GM10847 (cell line): ENCODE results near the gene KRTAP5-2.

Source experiments
- POLR2A ChIP-seq: IDR thresholded peaks from 2 replicates; pipeline ENCODE4 v1.6.1; 2011; ENCODE audit not compliant: insufficient read length; ENCODE audit errors: extremely low read depth

The KRTAP5-2 gene

GRCh38 chr11:1631066-1631568 lies 33.0 kb upstream of the KRTAP5-2 start:
- no peak for TF ChIP-seq POLR2A

DNA sequence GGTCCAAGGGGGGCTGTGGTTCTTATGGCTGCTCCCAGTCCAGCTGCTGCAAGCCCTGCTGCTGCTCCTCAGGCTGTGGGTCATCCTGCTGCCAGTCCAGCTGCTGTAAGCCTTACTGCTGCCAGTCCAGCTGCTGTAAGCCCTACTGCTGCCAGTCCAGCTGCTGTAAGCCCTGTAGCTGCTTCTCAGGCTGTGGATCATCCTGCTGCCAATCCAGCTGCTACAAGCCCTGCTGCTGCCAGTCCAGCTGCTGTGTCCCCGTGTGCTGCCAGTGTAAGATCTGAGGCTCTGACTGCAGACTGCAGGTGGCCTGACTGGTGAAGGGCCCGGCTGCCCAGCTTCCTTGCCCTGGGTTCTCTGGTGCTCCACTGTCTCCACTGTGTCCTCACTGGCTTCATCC lies 32.2 kb upstream of the KRTAP5-2 start:
- TF ChIP-seq POLR2A = no peak

GRCh38 chr11:1629326-1630185 lies 31.5 kb upstream of the KRTAP5-2 start, which contains the start of gene KRTAP5-5:
TSS of gene KRTAP5-5 (plus strand) at chr11:1629775. CDS start at chr11:1629841, 66 bp downstream.
- TF ChIP-seq POLR2A = no peak

DNA sequence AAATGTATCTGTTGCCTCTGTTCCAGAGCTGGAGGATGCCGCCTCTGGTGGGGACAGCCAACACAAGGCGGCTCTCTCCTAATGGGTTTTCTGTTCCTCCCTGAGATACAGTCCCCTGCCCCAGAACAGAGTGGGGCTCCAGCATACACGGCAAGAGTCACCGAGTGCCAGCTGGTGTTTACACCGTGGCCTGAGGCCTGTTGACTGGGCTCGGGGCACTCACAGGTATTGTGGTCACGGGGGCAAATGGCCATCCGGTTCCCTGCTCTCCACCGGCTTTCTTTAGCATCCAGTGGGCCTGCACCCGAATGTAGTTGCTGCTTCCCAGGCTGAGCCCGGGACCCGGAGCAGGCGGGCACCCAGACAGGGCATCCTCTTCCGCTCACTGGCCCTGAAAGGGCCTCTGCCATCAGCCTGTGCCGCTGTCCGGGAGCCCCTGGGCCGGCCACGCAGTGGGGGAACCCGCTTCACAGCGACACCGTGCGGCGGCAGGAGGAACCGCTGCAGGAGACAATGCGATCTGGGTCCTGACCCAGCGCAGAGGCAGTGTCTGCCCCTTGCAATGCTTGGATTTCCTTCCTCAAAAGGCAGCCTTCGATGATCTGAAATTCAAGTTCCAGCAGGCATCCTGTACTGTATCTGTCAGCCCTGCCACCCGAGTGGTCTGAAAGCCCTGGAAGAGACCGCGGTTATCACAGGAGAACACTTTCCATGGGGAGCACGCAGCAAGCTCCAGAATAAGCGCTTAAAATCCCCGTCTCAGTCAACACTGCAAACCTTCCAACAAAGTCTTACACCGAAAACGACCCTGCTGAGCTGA lies 30.6 kb upstream of the KRTAP5-2 start:
- TF ChIP-seq POLR2A = no peak

GRCh38 chr11:1625541-1625940 lies 27.4 kb upstream of the KRTAP5-2 start:
- TF ChIP-seq POLR2A = no peak

GRCh38 chr11:1624621-1625020 lies 26.5 kb upstream of the KRTAP5-2 start:
- no peak for TF ChIP-seq POLR2A

GRCh38 chr11:1623716-1624115 lies 25.6 kb upstream of the KRTAP5-2 start:
- no peak for TF ChIP-seq POLR2A

DNA sequence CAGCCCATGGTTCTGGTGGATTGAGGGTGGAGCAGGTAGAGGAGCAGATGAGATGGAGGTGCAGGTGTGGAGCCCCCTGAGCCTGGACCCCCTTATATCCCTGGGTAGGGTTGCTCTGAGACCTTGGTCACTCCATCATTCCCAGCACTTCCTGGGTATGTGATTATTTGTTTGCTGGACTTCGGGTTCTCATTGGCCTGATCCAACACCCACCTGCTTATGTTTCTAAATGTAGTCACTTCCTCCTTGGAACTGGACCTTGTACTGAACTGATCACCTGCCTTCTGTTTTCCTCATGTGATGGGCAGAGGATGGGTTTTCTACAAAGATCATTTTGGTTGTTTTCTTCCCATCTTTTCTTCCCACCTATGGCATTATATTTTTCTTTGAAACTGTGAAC lies 24.0 kb upstream of the KRTAP5-2 start, which contains the start of gene KRTAP5-4:
Gene KRTAP5-4, minus strand, starts transcription at position 53 of the 400 bp plus-strand sequence. Its CDS starts 45 bp downstream, at position 8.
- no peak for TF ChIP-seq POLR2A

- no peak for TF ChIP-seq POLR2A
Observed at GRCh38 chr11:1619449-1619848, 21.4 kb upstream of the KRTAP5-2 start.

DNA sequence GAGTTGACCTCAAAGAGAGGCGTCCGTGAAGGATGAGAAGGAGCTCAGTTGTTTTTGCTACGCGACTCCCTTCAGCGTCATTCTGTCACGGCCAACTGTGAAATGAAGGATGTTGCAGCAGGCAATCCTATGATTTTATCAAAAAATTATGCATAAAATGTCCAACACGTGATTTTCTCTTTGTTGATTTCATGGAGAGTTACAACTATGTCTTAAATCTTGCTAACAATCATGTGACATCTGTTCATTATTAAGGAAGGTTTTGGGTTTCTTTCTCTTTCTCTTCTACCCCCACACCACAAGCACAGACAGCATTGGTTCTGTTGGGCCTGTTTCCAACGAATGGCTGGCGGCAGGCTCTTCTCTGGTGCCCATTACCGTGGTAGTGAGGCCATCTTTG lies 20.1 kb upstream of the KRTAP5-2 start:
- TF ChIP-seq POLR2A = no peak

DNA sequence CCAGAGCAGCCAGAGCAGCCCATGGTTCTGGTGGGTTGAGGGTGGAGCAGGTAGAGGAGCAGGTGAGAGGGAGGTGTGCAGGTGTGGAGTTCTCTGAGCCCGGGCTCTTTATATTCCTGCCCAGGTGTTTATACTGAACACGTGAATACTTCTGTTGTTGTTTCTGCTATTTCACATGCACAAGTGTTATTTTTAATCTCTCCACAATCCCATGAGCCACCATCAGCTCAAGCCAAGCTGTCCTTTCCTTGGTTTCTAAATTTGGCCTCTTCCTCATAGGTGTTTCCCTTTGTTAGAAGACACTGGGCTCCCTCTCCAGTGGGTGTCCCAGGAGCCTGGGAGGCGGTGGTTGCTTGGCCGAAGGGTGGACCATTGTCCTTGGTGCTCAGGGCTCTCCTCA lies 10.3 kb upstream of the KRTAP5-2 start, which contains the start of gene KRTAP5-3:
Gene KRTAP5-3, minus strand, starts transcription at position 101 of the 400 bp plus-strand sequence. Its CDS starts 78 bp downstream, at position 23.
- no peak for TF ChIP-seq POLR2A

DNA sequence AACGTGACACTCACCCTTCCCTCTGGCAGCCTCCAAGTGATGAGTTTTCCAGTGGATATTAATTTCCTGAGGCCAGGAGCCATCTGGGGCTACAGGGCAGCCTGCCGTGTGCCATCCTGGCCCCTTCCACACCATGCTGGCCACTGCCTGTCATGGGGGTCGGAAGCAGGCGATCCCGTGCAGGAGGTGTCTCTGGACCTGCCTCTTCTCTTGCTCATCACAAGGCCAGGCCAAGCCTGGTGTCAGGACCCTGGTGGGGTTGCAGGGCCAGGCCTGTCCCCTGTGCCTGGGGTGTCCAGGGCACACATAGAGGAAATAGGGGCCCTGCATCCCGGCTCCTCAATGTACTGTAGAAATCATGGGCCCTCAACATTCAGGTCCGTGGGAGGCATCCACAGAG lies 6.6 kb upstream of the KRTAP5-2 start:
- TF ChIP-seq POLR2A = no peak

DNA sequence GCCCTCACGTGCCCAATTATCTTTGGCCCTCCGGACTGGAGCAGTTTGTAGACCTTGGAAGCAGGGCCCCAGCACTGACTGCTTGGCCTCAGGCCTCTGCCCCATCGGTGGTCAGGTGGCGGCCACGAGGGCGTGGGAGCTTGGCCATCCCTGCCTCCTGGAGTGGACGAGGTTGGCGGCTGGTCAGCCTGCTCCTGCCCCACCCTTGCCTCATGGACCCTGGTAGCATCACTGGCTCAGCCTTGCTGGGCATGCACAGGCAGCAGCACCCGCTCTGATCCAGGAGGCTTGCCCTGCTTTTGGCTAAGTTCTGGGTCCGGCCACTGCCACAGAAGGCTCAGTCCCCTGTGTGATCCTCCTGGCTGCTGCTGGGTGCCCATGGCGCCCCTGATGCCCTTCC lies 6.1 kb upstream of the KRTAP5-2 start:
- TF ChIP-seq POLR2A = no peak

DNA sequence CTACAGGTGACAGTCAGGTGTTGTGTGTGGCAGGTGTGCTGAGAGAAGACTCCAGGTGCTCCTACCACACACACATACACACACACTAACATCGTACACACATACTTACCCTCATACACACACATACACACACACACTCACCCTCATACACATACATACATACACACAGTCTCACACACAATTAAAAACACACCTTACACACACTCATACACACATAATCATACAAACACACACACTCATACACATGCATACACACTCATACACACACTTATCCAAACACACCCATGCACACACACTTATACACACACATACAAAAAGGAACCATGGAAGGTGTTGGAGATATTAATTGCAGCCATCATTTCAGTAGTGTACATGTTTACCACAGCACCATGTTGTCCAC lies 5.5 kb upstream of the KRTAP5-2 start:
- TF ChIP-seq POLR2A = no peak

GRCh38 chr11:1600626-1601025 lies 2.5 kb upstream of the KRTAP5-2 start:
- no peak for TF ChIP-seq POLR2A

DNA sequence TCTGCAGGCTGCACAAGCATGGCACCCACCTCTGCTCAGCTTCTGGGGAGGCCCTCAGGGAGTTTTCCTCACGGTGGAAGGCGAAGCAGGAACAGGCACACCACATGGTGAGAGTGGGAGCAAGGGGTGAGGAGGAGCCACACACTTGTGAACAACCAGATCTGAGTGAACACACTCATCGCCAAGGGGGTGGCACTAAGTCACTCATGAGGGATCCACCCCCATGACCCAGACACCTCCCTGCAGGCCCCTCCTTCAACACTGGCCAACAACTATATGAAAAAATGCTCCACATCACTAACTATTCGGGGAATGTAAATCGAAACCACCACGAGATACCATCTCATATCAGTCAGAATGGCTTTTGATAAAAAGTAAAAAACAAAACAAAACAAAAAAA lies 722 bp upstream of the KRTAP5-2 start:
- TF ChIP-seq POLR2A = no peak

DNA sequence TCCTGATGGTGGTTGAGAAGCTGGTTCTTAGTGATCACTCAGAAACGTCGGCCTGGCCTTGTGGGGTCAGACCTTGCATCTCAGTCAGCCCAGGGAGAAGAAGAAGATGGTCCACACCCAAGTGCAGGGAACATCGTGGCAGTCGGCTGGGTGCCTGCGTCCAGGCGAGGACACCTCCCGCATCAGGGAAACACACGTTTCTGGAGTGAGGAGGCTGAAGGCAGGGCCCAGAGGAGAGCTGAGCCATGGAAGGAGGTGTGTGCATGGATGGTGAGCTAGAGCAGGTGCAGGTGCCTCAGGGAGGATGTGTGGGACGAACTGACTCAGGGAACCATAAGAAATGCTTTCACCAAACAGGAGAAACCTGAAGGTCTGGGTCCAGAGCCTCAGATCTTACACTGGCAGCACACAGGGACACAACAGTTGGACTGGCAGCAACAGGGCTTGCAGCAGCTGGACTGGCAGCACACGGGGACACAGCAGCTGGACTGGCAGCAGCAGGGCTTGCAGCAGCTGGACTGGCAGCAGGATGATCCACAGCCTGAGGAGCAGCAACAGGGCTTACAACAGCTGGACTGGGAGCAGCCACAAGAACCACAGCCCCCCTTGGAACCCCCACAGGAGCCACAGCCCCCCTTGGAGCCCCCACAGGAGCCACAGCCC lies 632 bp downstream of the KRTAP5-2 start:
- no peak for TF ChIP-seq POLR2A
